ENCODE data around the gene ACTR6.

DNA sequence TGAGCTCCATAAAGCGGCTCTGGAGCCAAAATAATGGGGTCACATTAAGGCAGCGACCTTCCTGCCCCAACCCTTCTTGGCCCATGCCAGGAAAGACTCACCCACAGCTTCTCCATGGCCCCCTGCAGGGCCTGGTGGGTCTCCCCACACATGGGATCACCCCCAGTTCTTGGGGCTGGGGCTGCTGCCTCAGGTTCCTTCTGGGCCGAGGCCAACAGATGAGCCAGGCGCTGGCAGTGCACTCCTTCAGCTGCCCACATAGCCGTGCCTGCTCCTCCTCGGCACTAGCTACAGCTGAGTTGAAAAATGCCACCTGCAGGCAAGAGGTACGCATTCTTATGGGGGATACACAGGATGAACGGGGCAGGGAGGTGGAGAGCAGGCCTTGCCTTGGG lies 43.2 kb upstream of the ACTR6 start:
- TF ChIP-seq EZH2 (IDR thresholded peaks at IDR 0.05; ENCODE audit: insufficient read depth, poor library complexity, severe bottlenecking) (no peak), EZH2phosphoT487 (IDR thresholded peaks at IDR 0.05; ENCODE audit: insufficient read depth, low read depth) (no peak)

Measured in GM23248 (cell line).